ENCODE data around the gene OCA2. TPM values are rescaled to one million over a fixed set of nuclear protein-coding genes. Genes with fewer than 3 reads are reported as not detected.
"Not testable (repeated sequence)": the region's sequence is repeated elsewhere in the genome, so short reads cannot be mapped to it uniquely, and the experiment has no call there.

OCA2 gene
- total RNA-seq, 1 donor from 2014 or later, result 25.7 TPM

- DNase-seq, result no peak
Observed at GRCh38 chr15:27868828-27869404, 230.2 kb downstream of the OCA2 start.

DNA sequence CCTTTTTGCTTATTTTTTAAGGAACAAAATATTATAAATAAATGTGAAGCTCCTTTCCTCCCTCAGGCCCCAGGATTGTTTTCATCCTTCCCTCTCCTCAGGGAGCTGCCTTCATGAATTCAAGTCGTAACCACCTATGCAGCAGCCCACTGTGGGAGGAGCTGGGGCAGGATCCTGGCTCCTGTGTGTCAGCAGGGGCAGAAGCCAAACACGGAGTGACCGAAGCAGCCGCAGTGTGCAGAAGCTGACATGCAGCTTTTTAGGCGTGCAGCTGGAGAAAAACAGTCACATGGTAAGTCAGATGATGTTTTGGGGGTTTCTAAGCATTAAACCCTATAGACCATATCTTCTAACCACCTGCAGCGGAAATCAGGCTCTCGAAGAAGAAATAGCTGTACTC, 231.3 kb downstream of the OCA2 start:
- no peak for DNase-seq

- DNase-seq, result no peak
Observed at GRCh38 chr15:27866505-27867165, 232.5 kb downstream of the OCA2 start.

DNA sequence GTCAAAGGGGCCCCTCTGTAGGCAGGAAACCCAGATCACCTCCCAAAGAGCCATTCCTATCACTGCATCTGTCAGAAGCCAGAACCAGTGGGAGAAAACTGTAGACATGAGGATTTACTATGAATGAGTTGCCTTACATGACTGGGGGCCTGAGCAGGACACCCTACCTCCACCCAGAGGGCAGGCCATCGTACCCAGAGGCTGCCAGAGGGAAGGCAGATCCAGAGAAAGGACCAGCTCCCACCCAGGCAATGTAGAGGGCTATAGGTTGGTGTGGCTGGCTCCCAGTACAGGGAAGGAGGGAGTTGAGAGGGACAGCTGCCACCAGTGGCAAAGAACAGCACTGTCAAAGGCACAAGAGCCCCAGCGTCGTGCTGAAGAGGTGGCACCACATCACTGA, 233.2 kb downstream of the OCA2 start:
- DNase-seq, result no peak

- DNase-seq, result no peak
Observed at GRCh38 chr15:27865323-27865922, 233.7 kb downstream of the OCA2 start.

DNA sequence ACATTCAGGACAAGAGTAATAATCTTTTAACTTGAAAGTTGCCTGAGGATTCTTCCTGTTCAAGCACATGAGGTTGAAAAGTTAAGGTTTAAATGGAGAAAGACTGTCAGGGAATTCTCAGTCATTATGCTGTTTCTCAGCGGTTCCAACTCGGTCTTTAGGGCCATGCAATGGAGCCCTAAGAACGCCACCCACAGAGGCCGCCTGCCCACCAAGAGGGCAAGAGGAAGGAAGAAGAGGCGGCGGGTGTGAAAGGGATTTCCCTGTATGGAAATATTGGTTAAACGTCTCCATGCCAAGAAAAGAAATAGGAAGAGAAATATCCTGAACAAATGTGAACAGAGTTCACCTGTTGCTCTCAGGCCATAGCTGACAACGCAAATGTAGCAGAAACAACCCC, 234.4 kb downstream of the OCA2 start:
- DNase-seq, result no peak

- DNase-seq, result no peak
Observed at GRCh38 chr15:27864086-27864485, 235.0 kb downstream of the OCA2 start.

DNA sequence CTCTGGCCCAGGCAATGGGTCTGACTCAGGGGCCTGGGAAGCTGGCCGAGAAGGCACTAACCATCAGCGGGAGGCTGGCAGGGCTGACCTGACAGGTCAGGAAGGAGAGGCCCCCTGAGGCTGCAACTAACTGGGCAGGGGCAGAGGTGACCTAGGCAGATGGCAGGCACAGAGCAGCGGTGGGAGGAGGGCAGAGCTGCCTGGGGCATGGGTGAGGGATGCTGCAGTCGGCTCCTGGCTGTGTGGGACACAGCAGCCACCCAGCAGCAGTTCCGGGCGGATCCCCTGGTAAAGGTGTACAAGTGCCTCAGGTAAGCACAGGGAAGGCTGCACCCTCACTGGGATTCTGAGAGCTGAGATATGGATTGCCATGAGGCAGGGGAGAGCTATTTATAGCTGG, 236.1 kb downstream of the OCA2 start:
- DNase-seq, result no peak

DNA sequence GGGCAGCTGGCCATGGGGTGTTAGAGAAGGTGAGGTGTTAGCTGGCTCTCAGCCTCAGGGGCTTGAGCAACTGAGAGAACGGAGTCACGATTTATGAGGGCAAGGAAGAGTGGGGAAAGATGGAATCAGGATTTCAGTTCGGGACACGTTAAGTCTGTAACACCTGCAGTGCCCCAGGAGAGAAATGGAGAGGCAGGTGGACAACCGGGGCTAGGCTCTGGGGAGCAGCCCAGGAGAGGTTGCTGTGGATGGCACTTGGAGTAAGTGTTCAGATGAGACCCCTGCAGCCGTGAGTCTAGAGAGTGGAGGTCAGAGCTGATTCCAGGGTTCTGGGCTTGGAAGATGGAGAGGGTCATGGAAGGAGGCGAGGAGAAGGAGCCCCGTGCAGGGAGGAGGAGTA, 237.9 kb downstream of the OCA2 start:
- no peak for DNase-seq

DNA sequence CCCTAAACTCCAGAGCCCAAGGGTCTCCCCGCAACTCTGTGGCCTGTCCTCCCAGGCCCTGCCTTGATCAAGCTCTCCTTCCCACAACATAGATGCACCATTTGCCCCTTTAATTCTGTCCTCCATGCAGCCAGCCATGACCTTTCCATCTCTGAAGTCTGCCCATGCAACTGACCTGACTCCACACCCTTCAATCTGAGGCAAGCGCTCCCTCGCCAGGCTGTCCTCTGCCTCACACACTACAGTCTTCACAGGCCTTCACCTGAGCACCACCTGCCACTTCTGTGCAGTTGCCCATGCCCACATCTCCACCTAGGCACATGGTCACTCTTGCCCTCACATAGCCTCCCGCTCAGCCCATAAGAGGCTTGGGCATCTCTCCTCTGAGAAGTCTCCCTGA, 244.0 kb downstream of the OCA2 start:
- DNase-seq, result no peak

GRCh38 chr15:27854601-27855000, 244.5 kb downstream of the OCA2 start:
- no peak for DNase-seq

- no peak for DNase-seq
Observed at GRCh38 chr15:27853624-27854455, 245.3 kb downstream of the OCA2 start.

DNA sequence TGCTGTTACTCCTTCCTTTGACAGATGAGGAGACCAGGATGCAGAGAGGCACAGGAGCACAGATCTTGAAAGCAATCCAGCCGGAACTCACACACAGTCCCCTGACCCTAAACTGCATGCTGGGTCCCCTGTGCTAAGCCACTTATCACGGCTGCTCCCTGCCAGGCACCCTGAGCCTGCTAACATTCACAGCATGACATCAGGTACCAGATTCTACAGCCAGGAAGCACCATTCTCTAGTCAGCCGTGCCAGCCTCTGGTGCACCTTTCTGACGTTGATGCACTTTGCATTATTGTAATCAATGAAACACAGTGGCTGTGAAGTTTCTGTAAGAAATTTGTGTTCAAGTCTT, 247.3 kb downstream of the OCA2 start:
- no peak for DNase-seq

DNA sequence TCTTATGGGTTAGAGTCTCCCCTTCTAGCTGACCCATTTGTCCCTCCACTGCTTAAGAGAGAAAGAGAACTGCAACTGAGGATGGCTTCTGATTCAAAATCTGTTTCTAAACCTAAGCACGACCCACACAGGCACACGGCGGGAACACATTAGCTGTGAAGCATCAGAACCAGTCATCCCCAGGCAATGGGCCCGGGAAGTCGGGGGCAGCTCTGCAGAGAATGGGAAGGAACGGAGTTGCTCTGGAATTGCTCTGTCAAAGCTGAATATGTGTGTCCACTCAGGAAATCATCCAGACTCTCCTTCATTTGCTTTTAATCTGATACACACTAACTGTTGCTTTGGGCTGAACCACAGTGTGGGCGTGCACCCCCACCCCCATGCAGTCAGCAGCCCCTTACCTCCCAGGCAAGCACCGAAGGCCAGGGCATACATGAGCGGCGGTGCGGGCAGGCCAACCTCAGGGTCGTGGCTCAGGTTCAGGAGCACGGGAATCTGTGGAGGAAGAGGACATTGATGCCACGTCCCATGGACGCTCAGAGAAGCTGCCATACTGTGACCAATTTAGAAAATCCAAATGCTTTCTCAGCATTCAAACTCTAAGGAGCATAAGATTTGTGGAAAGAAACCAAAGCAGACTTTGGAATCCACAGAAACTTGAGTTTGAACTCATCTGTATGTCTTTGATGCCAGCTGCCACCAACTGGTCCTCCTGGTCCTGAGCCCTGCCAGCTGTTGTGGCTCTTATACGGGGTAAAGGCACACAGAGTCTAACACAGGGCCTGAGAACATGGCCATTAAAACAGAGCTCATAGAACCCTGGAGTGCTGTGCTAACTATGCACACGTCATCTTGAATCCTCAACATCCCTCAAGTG, 247.9 kb downstream of the OCA2 start:
- DNase-seq, result no peak

DNA sequence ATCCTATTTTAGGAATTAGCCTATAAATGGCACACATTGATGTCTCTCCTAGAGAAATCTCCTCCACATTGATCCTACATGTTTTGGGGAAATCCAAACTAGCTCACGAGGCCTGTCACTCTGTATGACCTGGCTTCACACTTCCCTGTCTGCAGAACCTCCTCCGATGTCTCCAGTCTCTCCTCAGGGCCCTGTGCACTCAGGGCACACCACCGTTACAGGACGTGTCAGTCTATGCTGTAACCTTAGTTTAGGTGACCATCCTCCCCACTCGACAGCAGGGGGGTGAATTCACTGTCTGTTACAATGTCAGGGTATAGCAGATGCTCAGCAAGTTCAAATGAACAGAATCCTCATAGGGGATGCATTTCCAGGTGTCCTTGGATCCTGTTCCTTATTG, 249.1 kb downstream of the OCA2 start:
- no peak for DNase-seq

DNA sequence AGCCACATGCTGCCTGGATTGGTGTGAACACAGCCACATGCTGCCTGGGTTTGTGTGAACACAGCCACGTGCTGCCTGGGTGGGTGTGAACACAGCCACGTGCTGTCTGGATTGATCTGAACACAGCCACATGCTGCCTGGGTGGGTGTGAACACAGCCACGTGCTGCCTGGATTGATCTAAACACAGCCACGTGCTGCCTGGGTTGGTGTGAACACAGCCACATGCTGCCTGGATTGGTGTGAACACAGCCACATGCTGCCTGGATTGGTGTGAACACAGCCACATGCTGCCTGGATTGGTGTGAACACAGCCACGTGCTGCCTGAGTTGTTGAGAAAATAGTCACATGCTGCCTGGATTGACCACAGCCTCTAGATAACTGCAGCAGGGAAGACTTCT, 250.2 kb downstream of the OCA2 start:
- not testable (repeated sequence) for DNase-seq

GRCh38 chr15:27847775-27848710, 251.1 kb downstream of the OCA2 start:
- DNase-seq, result no peak

- DNase-seq, result no peak
Observed at GRCh38 chr15:27846722-27847395, 252.3 kb downstream of the OCA2 start.

GRCh38 chr15:27845535-27846369, 253.4 kb downstream of the OCA2 start:
- no peak for DNase-seq
